ENCODE data around the gene CLNK. TPM values are rescaled to one million over a fixed set of nuclear protein-coding genes. Genes with fewer than 3 reads are reported as not detected.

Gene CLNK
- total RNA-seq, 1 donor from 2014 or later, result not detected

DNA sequence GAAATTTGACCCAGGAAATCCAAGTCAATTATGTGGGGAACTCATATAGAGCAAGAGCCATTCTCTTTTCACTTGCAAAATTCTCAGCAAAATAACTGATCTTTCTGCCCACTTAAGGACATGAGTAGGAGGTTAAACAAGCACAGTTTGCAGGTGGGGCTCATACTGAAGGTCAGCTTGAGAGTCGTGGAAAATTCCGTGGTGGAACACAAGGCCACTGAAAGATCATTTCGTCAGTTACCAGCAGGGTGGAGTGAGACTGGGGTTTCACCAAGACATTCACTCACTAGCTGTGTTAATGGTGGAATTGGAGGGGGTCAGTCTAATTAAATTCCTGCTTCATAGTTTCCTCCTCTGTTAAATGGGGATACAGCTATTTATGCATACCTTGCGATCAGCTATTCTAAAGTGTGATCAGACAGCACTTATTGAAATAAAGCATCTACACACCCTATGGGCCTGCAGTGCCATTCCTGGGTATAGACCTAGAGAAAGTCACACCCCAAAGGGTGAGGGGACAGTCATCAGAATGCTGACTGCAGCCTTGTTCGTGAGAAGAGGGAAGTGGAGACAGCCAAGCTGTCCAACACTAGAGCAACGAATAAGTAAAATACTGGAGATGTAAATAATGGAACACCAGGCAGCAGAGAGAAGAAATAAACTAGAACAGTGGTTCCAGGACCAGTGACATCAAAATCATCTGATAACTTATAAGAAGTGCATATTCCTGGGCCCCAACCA, 42.7 kb upstream of the CLNK start:
- no peaks in the 10 kb centered on the region for H3K27me3 Mint-ChIP-seq
- peaks cover 4% of the 10 kb centered on the region for H3K4me1 Mint-ChIP-seq (ENCODE audit: unreplicated experiment)
- H3K9me3 Mint-ChIP-seq, result peaks cover 7% of the 10 kb centered on the region
- H3K4me3 Mint-ChIP-seq, result no peak overlapping the region
- TF ChIP-seq CTCF (conservative IDR thresholded peaks at IDR 0.05), result no peak
- H3K27ac Mint-ChIP-seq, result no peak overlapping the region
- H3K36me3 Mint-ChIP-seq, result no peaks in the 10 kb centered on the region
- no peak for DNase-seq (ENCODE audit: extremely low spot score, unreplicated experiment)

DNA sequence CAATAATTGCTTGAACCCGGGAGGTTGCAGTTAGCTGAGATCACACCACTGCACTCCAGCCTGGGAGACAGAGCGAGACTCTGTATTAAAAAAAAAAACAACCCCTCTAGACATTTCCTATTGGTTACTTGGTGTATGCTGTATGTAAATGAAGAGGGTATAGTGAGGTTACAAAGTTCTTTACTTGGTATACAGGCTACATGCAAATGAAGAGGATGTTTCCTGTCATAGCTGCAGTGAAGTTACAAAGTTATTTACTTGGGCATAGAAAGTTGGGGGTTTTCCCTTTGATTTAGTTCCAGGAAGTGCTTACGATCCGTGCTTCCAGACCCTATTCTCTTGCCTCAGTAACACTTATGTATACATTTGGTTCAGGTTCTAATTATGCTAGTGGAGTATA, 38.4 kb upstream of the CLNK start:
- DNase-seq (ENCODE audit: extremely low spot score, unreplicated experiment), result no peak
- Mint-ChIP-seq H3K4me1 (ENCODE audit: unreplicated experiment) (peaks cover 4% of the 10 kb centered on the region), H3K4me3 (no peak overlapping the region), H3K27ac (no peak overlapping the region), H3K9me3 (no peaks in the 10 kb centered on the region), H3K27me3 (no peaks in the 10 kb centered on the region), H3K36me3 (no peaks in the 10 kb centered on the region)
- no peak for TF ChIP-seq CTCF (conservative IDR thresholded peaks at IDR 0.05)

DNA sequence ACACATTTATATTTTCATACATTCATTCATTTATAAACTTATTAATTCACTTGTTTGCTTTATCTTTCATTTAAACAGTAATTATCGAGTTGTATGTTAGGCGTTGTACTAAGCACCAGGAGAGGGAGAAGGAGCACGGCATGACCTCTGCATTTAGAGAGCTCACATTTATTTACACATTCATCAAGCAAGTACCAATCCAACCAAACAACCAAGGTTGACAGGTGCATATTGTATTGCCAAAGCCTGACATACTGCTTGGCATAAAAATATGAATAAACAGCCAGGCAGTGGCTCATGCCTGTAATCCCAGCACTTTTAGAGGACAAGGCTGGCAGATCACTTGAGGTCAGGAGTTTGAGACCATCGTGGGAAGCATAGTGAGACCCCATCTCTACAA, 37.0 kb upstream of the CLNK start:
- H3K4me3 Mint-ChIP-seq, result no peak overlapping the region
- no peaks in the 10 kb centered on the region for H3K36me3 Mint-ChIP-seq
- no peak for TF ChIP-seq CTCF (conservative IDR thresholded peaks at IDR 0.05)
- H3K9me3 Mint-ChIP-seq, result no peaks in the 10 kb centered on the region
- no peak overlapping the region for H3K27ac Mint-ChIP-seq
- H3K4me1 Mint-ChIP-seq (ENCODE audit: unreplicated experiment), result peaks cover 4% of the 10 kb centered on the region
- no peak for DNase-seq (ENCODE audit: extremely low spot score, unreplicated experiment)
- no peaks in the 10 kb centered on the region for H3K27me3 Mint-ChIP-seq

GRCh38 chr4:10716163-10716562, 31.6 kb upstream of the CLNK start:
- Mint-ChIP-seq H3K4me3 (no peak overlapping the region), H3K27me3 (no peaks in the 10 kb centered on the region), H3K27ac (no peak overlapping the region), H3K36me3 (no peaks in the 10 kb centered on the region), H3K9me3 (no peaks in the 10 kb centered on the region), H3K4me1 (ENCODE audit: unreplicated experiment) (no peaks in the 10 kb centered on the region)
- TF ChIP-seq CTCF (conservative IDR thresholded peaks at IDR 0.05), result no peak
- no peak for DNase-seq (ENCODE audit: extremely low spot score, unreplicated experiment)

GRCh38 chr4:10715696-10716095, 31.1 kb upstream of the CLNK start:
- Mint-ChIP-seq H3K9me3 (no peaks in the 10 kb centered on the region), H3K27me3 (no peaks in the 10 kb centered on the region), H3K4me1 (ENCODE audit: unreplicated experiment) (no peaks in the 10 kb centered on the region), H3K27ac (no peak overlapping the region), H3K4me3 (no peak overlapping the region), H3K36me3 (no peaks in the 10 kb centered on the region)
- DNase-seq (ENCODE audit: extremely low spot score, unreplicated experiment), result no peak
- no peak for TF ChIP-seq CTCF (conservative IDR thresholded peaks at IDR 0.05)
